Measurements from ENCODE around the gene ACTMAP. TPM values are rescaled to one million over a fixed set of nuclear protein-coding genes. Genes with fewer than 3 reads are reported as not detected.
A peak's percentile ranks its signal among the peaks of the same experiment; 100 is the strongest.

ACTMAP gene
- polyA plus RNA-seq, 3 donors: 4.3 to 13.0 (median 8.5) TPM

- TF ChIP-seq, protein P1, sequence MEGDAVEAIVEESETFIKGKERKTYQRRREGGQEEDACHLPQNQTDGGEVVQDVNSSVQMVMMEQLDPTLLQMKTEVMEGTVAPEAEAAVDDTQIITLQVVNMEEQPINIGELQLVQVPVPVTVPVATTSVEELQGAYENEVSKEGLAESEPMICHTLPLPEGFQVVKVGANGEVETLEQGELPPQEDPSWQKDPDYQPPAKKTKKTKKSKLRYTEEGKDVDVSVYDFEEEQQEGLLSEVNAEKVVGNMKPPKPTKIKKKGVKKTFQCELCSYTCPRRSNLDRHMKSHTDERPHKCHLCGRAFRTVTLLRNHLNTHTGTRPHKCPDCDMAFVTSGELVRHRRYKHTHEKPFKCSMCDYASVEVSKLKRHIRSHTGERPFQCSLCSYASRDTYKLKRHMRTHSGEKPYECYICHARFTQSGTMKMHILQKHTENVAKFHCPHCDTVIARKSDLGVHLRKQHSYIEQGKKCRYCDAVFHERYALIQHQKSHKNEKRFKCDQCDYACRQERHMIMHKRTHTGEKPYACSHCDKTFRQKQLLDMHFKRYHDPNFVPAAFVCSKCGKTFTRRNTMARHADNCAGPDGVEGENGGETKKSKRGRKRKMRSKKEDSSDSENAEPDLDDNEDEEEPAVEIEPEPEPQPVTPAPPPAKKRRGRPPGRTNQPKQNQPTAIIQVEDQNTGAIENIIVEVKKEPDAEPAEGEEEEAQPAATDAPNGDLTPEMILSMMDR (IDR thresholded peaks at IDR 0.05): no peak
- Mint-ChIP-seq H3K9me3 (peaks cover 0 to 3% (median 0%) of the 10 kb centered on the region in 7 donors), H3K4me3 (no peak overlapping the region), H3K4me1 (peaks cover 1% of the 10 kb centered on the region), H3K27me3 (ENCODE audit: low read depth in 3 of 3) (peaks cover 0 to 2% (median 0%) of the 10 kb centered on the region in 3 donors), H3K36me3 (peaks cover 80 to 90% of the 10 kb centered on the region in 2 donors), H3K27ac (no peak overlapping the region)
- no peak for DNase-seq
- H3K79me2 ChIP-seq (ENCODE audit: insufficient read depth, low read length): no peaks in the 10 kb centered on the region
- H2AFZ ChIP-seq (ENCODE audit: insufficient read depth, low read depth, low read length, poor library complexity, severe bottlenecking): no peak overlapping the region
- H3K4me3 ChIP-seq (replicated peaks in 1 of 3; ENCODE audit: low read depth in 2 of 3, low read length in 3 of 3): no peak overlapping the region
- no peaks in the 10 kb centered on the region for H3K4me1 ChIP-seq (ENCODE audit: control insufficient read depth in 1 of 2, insufficient read depth in 2 of 2, low read length in 2 of 2)
- no peak overlapping the region for H3K27ac ChIP-seq (ENCODE audit: low read depth in 1 of 2, low read length in 2 of 2)
- no peaks in the 10 kb centered on the region for H3K9me3 ChIP-seq (replicated peaks in 1 of 2; ENCODE audit: control insufficient read depth in 1 of 2, insufficient read depth in 1 of 2, low read length in 2 of 2)
- H4K20me1 ChIP-seq (ENCODE audit: insufficient read depth, low read length): no peaks in the 10 kb centered on the region
- no peaks in the 10 kb centered on the region for H3K27me3 ChIP-seq (ENCODE audit: control insufficient read depth in 2 of 2, insufficient read depth in 2 of 2, low read length in 2 of 2)
- WGBS (ENCODE audit: insufficient coverage): no CpG with 5 or more reads among the region's 9 CpGs
- no peak overlapping the region for H3K9ac ChIP-seq (ENCODE audit: insufficient read depth, low read length, poor library complexity, severe bottlenecking)
- peaks cover 72 to 88% of the 10 kb centered on the region in 2 donors for H3K36me3 ChIP-seq (replicated peaks in 1 of 2; ENCODE audit: control insufficient read depth in 1 of 2, insufficient read depth in 2 of 2, low read length in 2 of 2)
- no peak overlapping the region for H3K4me2 ChIP-seq (replicated peaks; ENCODE audit: extremely low read depth, low read length, poor library complexity, severe bottlenecking)
- intact Hi-C loops (cut with micrococcal nuclease): no loop called here
Measured at GRCh38 chr19:40736661-40737060, 13.6 kb downstream of the ACTMAP start.

GRCh38 chr19:40735013-40735771 is 15.1 kb downstream of the ACTMAP start:
- no peak overlapping the region for H3K4me2 ChIP-seq (replicated peaks; ENCODE audit: extremely low read depth, low read length, poor library complexity, severe bottlenecking)
- H2AFZ ChIP-seq (ENCODE audit: insufficient read depth, low read depth, low read length, poor library complexity, severe bottlenecking): no peak overlapping the region
- no peaks in the 10 kb centered on the region for H4K20me1 ChIP-seq (ENCODE audit: insufficient read depth, low read length)
- no peaks in the 10 kb centered on the region for H3K27me3 ChIP-seq (ENCODE audit: control insufficient read depth in 2 of 2, insufficient read depth in 2 of 2, low read length in 2 of 2)
- WGBS (ENCODE audit: insufficient coverage): 98% methylated on average over 9 of the region's 11 CpGs
- intact Hi-C loops (cut with micrococcal nuclease): no loop called here
- H3K36me3 ChIP-seq (replicated peaks in 1 of 2; ENCODE audit: control insufficient read depth in 1 of 2, insufficient read depth in 2 of 2, low read length in 2 of 2): peaks cover 80 to 96% of the 10 kb centered on the region in 2 donors
- H3K9ac ChIP-seq (ENCODE audit: insufficient read depth, low read length, poor library complexity, severe bottlenecking): no peak overlapping the region
- H3K4me3 ChIP-seq (replicated peaks in 1 of 3; ENCODE audit: low read depth in 2 of 3, low read length in 3 of 3): no peak overlapping the region
- no peaks in the 10 kb centered on the region for H3K79me2 ChIP-seq (ENCODE audit: insufficient read depth, low read length)
- DNase-seq: no peak
- Mint-ChIP-seq H3K4me3 (no peak overlapping the region), H3K36me3 (peaks cover 85 to 97% of the 10 kb centered on the region in 2 donors), H3K27ac (peak overlapping the region in 1 of 7 donors; percentile 77), H3K27me3 (ENCODE audit: low read depth in 3 of 3) (peaks cover 0 to 2% (median 0%) of the 10 kb centered on the region in 3 donors), H3K4me1 (no peaks in the 10 kb centered on the region), H3K9me3 (peaks cover 0 to 3% (median 0%) of the 10 kb centered on the region in 7 donors)
- H3K4me1 ChIP-seq (ENCODE audit: control insufficient read depth in 1 of 2, insufficient read depth in 2 of 2, low read length in 2 of 2): no peaks in the 10 kb centered on the region
- H3K27ac ChIP-seq (ENCODE audit: low read depth in 1 of 2, low read length in 2 of 2): no peak overlapping the region
- H3K9me3 ChIP-seq (replicated peaks in 1 of 2; ENCODE audit: control insufficient read depth in 1 of 2, insufficient read depth in 1 of 2, low read length in 2 of 2): no peaks in the 10 kb centered on the region
- TF ChIP-seq, protein P1 (IDR thresholded peaks at IDR 0.05): no peak

Measured in CD14-positive monocyte (primary cell).